HG03045 (cell line): ENCODE measurements around the gene ADIPOR1.
"Not testable (repeated sequence)": the region's sequence is repeated elsewhere in the genome, so short reads cannot be mapped to it uniquely, and the experiment has no call there.

Experiments
- ATAC-seq: cut with Tn5 transposase; IDR thresholded peaks from one replicate; pipeline ENCODE4 v1.9.1; 2021; ENCODE audit warnings: mild to moderate bottlenecking, moderate library complexity; ENCODE audit not compliant: unreplicated experiment

ADIPOR1 gene, protein sequence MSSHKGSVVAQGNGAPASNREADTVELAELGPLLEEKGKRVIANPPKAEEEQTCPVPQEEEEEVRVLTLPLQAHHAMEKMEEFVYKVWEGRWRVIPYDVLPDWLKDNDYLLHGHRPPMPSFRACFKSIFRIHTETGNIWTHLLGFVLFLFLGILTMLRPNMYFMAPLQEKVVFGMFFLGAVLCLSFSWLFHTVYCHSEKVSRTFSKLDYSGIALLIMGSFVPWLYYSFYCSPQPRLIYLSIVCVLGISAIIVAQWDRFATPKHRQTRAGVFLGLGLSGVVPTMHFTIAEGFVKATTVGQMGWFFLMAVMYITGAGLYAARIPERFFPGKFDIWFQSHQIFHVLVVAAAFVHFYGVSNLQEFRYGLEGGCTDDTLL

GRCh38 chr1:202957733-202958543 is at the start of gene ADIPOR1:
ADIPOR1 (minus strand) TSS chr1:202958312; CDS start chr1:202951070, 7,242 bp downstream.
- ATAC-seq: peak; percentile 98

GRCh38 chr1:203006948-203007871 is 49.1 kb upstream of the ADIPOR1 start, which contains the start of gene TMEM183A:
TMEM183A (plus strand) TSS chr1:203007374; CDS start chr1:203007466, 92 bp downstream.
- peak; percentile 91 for ATAC-seq

- not testable (repeated sequence) for ATAC-seq
These were observed 47.5 kb upstream of the ADIPOR1 start for GRCh38 chr1:203005395-203006142.

DNA sequence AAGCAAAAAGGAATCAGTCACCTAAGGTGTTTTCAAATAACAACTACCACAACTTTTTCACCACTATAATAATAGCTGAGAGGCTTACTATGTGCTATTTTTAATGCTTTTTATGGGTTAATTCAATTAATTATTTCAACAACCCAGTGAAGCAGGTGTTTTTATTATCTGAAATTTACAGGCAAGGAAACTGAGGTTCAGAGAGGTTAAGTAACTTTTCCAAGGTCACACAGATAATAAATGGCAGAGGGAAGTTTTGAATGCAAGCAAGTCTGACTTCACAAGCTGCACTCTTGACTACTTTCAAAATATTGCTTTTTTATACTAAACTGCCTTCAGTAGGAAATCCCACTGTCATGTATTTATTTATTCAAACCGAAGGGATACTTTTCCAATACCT is 44.8 kb upstream of the ADIPOR1 start:
- ATAC-seq: no peak

DNA sequence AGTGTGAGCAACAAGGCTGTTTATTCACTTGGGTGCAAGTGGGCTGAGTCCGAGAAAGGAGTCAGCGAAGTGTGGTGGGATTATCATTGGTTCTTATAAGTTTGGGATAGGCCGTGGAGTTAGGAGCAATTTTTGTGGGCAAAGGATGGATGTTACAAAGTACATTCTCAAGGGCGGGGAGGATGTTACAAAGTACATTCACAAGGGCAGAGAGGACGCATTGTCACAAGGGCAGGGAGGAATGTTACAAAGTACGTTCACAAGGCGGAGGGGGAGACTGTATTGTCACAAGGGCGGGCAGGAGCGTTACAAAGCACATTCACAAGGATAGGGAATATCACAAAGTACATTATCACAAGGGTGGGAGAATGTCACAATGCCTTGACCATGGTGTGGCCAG is 43.9 kb upstream of the ADIPOR1 start:
- no peak for ATAC-seq

DNA sequence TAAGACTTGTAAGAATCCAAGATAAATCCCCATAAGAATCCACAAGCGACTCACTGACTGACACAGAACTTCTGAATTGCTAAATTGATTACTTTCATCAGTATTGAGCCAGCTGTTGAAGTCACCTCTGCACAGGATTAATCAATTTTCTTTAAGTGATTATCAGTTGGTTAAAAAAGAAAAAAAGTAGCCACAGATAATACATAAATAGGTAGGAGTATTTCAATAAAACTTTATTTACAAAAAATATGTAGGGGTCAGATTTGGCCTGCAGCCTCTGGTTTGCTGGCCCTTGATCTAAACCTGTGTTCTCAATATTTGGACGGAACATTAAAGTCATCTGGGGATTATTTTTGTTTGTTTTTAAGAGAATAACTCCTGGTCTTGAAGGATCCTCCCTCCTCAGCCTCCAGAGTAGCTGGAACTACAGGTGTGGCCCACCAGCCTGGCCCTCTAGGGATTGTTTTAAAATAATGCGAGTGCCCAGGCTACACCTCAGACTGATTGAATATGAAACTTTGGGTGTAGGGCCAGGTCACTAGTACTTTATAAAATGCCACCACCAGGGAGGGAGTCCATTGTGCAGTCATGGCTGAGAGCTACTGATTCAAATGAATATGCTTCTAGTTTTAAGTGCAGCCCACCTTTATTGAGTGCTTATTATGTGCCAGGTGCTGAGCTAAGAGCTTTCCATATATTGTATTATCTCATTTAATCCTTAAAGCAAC is 42.3 kb upstream of the ADIPOR1 start:
- ATAC-seq: no peak

DNA sequence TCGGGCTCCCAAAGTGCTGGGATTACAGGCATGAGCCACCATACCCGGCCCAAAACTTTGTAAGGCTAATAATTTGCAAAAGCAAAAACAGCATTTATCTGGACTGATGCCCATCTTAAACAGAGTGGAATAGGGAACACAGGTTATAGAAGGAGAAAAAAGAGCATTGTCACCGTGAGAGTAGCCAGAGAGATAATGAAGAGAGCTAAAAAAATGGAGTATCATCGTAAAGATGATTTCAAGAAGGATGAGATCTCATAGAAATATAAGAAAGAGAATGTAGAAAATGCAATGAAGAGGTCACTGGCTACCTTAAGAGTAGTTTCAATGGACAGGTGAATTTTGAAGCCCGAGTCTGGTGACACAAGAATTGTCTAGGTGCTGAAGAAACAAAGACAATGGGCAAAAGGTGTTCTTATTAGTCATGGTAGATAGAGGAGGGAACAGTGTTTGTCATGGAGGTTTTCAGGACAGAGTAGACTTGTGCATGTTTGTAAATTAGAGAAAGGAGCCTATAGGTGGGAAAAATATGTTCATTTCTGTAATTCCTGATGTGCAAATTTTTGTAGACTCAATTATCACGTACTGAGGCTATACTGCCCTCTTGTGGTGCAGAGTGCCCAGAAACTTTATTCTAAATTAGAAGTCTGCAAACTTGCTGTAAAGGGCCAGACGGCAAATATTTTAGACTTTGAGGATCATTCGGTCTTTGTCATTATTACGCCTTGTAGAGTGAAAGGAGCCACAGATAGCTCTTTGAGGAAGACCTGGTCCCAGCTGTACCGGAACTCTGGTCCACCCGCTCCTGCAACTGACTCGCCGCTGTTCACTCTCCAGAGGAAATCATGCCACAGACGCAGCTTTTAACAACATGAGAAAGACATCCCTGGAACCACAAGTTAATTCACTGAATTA is 41.0 kb upstream of the ADIPOR1 start:
- ATAC-seq: no peak

DNA sequence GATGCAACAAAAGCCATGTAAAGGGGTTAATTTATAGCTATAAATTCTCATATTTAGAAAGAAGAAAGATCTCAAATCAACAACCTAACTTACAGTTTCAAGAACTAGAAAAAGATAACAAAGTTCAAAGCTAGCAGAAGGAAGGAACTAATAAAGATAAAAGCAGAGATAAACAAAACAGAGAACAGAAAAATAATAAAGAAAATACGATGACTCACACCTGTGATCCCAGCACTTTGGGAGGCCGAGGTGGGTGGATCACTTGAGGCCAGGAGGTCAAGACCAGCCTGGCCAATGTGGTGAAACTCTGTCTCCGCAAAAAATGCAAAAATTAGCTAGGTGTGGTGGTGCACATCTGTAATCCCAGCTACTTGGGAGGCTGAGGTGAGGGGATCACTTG is 36.6 kb upstream of the ADIPOR1 start:
- no peak for ATAC-seq

DNA sequence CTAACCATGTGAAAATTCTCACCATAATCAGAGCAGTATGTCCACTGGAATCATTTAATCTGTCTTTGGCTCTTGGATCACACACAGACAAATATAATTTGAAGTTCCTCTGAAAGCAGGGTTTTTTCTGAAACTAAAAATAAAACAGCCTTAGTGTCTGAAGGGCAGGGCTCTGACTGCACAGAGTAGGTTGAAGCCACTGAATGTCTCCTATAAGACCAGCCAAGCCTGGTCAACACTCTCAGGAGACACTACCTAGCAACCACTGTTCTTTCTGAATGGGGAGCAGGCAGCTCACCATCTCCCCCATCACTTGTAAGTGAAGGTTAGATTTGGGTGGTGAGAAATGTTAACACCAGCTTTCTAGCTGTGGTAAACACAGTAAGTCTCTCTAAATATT is 33.0 kb upstream of the ADIPOR1 start:
- no peak for ATAC-seq

DNA sequence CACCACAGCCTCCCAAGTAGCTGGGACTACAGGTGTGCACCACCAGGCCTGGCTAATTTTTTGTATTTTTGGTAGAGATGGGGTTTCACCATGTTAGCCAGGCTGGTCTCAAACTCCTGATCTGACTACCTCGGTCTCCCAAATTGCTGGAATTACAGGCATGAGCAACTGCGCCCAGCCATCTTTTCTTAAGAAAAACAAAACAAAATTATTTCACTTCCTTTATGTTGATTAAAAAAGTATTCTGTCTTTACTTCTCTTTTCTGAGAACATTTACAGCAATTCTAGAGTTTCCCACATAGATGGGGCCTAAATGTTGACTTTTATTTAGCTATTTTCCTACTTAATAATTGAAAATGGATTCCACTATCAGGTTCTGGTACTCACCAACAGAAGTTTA is 31.8 kb upstream of the ADIPOR1 start:
- no peak for ATAC-seq

DNA sequence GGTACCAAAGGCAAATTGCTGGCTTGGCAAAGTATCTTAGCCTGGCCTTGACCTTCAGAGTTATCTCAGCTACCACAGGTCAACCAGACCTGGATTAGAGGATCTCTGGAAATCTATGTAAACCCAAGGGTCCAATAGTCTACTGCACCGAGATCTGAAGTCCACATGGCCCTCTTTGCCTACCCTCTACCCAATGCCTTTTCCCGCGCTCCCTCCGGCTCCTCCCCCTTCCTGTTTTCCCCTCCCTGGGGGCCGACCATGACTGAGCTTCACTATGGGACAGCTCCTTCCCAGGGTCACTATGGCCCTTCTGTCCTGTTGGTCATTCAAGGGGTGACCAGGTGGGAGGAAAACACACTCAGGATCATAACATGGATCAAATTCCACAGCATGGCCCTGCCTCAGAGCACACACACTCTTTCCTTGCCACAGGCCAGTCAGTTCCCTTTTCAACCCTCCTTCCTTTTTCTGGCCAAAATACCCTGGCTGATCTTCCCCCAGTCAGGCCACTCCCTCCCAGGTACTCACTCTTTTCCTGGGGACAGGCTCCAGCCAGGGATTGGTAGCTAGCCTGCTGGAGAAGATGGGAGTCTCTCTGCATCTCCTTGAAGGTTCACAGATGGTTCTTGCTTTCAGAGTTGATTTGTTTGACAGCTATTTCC is 29.9 kb upstream of the ADIPOR1 start:
- ATAC-seq: no peak

GRCh38 chr1:202987255-202987654 is 29.1 kb upstream of the ADIPOR1 start:
- ATAC-seq: no peak

DNA sequence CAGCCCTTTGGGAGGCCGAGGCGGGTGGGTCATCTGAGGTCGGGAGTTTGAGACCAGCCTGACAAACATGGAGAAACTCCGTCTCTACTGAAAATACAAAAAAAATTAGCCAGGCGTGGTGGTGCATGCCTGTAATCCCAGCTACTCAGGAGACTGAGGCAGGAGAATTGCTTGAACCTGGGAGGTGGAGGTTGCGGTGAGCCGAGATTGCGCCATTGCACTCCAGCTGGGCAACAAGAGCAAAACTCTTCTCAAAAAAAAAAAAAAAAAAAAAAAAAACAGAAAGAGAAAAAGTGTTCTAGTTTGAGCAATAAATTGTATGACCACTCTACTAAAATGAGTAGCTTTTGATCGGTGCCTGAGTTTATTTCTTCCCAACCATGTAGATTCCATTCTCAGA is 28.0 kb upstream of the ADIPOR1 start:
- ATAC-seq: not testable (repeated sequence)

- no peak for ATAC-seq
These were observed 24.8 kb upstream of the ADIPOR1 start for GRCh38 chr1:202982715-202983430.

- no peak for ATAC-seq
These were observed 23.8 kb upstream of the ADIPOR1 start for GRCh38 chr1:202981939-202982338.

- no peak for ATAC-seq
These were observed 21.3 kb upstream of the ADIPOR1 start for GRCh38 chr1:202979459-202979858.

DNA sequence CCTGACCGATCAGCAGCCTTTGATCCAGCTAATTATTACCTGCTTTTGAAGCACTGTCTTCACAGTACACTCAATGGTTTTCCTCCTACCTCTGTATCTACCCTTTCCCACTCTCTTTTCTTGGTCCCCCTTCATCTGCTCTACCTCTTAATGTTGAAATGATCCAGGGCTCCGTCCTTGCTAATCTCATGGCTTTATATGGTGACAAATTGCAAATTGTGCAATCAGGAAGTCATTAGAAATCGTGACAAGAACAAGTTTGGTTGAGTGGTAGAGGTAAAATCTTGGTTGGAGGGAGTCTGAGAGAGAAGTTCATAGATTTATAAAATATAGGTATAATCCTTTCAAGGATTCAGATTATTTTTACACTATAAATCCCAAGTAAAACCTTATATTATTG is 18.5 kb upstream of the ADIPOR1 start:
- ATAC-seq: no peak
